Measurements from ENCODE around the gene MRPS24.

GRCh38 chr7:43878867-43879266, 9.6 kb upstream of the MRPS24 start:
- TF ChIP-seq CTCF (IDR thresholded peaks at IDR 0.05; ENCODE audit: low read length) (no peak), EZH2 (IDR thresholded peaks at IDR 0.05; ENCODE audit: borderline replicate concordance, low read length) (no peak)

Data from OCI-LY1 (cell line).